Activated T-helper 1 cell treated with Interleukin-2 at 50 U/mL for 16 hours (primary cell): ENCODE measurements around the gene INTS13.
"Not testable (repeated sequence)": the region's sequence is repeated elsewhere in the genome, so short reads cannot be mapped to it uniquely, and the experiment has no call there.

ENCODE experiments used
- DNase-seq: peaks from one replicate; pipeline ENCODE4 v3.0.0-alpha.2; 2020; ENCODE audit warnings: low read depth

INTS13 gene

DNA sequence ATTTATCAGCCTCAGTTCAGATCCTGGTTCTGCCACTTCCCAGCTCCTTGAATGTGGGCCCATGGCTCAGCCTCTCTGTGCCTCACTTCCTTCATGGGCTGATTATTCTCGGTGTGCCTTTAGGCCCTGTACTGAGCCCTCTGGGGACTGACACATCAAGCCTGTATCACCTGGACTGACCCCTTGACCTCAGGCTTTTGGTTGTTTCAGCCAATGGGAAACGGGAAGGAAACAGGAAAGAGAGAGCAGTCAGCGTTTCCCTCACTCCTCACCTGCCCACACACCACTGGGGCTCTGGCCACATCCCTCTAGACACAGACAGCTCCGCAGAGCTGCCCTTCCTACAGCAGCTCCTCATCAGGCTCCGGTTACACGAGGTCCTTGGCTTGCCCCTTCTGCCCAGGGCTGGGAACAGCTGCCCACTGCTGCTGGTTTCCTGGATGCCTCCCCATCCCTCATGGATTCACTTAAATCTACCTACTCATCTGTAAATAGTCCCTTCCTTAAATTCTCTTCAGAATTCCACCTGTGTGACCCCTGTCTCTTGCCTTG lies 67.8 kb downstream of the INTS13 start:
- no peak for DNase-seq

DNA sequence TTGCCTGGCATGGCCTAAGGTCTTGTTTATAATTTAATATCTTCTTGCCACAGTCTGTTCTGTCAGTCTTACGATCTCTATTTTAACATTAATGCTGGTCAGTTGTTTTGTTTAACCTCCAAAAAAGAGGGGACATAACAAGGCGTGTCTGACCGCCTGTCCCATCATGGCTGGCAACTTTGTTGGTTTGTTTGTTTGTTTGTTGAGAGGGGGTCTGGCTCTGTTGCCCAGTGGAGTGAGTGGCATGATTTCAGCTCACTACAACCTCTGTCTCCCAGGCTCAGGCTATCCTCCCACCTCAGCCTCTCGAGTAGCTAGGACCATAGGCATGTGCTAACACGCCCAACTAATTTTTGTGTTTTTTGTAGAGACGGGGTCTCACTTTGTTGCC lies 68.7 kb downstream of the INTS13 start:
- no peak for DNase-seq

DNA sequence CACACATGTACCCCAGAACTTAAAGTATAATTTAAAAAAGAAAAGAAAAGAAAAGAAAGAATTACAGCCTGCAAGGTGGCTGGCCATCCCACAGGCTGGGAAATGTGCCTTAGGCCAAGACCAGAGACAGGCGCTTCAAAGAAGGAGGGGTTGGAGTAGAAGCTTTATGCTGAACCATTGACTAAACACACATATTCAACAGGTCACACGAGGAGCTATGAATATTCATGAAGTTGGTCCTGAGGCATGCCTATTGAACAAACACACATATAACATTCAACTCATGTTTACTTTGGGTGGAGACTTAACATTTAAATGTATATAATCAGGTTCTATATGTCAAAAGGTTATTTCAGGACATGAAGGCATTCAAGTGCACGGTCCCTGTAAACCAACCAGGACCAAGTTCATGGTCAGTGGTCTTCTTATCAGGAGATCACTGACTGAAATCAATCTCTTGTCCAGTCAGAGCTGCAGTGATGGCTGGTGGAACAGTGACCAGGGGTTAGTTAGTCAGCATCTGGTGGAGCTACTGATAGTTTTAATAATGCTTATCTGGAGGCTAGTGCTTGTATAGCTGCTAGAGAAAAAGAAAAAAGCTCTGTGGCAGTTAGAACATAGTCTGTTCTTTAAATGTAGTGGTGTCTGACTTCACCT lies 69.2 kb downstream of the INTS13 start:
- no peak for DNase-seq

DNA sequence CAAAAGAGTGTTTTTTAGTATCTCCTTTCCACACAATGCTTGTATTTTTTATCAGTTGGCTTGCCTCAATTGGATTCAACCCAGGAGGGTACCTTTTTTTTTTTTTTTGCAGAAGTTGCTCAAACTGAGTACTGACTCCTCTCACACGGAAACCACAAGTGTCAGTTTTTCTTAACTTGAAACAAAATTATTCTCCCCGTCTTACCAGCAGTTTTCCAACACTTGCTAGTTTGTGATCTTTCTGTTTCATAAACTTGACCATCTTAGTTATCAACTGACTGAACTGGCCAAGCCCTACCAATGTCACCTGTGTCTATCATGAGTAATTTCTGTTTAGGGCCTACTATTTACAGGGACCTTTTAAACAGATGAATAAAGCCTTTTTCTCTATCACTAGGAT lies 70.7 kb downstream of the INTS13 start:
- DNase-seq: no peak

DNA sequence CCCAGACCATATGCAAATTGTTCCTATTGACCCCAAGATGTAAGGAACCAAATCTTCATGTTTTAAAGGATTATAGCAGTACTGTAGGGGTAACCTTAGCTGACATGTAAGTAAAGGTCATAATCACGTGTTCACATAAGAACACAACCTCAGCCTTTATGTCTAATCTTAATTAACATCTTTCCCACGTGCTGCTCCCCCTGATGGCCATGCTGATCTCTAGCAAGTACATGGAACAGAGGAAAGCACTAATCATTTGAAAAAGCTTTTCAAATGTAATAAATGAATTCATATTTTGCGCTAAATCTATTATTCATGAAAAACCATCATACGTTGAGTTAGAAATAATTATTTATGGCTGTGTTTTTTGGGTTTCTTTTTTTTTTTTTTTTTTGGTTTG lies 74.3 kb downstream of the INTS13 start:
- no peak for DNase-seq

DNA sequence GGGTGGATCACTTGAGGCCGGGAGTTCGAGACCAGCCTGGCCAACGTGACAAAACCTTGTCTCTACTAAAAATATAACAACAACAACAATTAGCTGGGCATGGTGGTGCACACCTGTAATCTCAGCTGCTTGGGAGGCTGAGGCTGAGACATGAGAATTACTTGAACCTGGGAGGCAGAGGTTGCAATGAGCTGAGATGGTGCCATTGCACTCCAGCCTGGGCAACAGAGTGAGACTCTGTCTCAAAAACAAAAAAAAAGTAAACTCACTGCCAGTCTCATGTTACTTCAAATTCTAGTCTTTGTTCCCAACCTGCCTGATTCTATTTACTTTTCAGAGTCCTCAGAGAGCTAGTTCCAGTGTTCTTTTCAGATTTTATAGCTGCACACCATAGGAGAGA lies 75.0 kb downstream of the INTS13 start:
- not testable (repeated sequence) for DNase-seq

DNA sequence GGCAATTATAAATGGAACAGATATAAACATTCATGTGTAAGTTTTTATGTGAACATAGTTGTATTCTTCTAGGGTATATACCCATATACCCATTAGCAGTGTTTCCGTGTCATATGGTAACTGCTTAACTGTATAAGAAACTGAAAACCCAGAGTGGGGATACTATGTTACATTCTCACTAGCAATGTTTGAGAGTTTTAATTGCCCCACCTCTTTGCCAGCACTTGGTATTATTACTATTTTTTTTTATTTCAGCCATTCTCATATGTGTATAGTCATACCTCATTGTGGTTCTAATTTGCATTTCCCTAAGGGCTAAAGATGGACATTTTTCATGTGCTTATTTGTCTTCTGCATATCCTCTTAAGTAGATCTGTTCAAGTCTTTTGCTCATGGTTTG lies 76.1 kb downstream of the INTS13 start:
- DNase-seq: no peak

DNA sequence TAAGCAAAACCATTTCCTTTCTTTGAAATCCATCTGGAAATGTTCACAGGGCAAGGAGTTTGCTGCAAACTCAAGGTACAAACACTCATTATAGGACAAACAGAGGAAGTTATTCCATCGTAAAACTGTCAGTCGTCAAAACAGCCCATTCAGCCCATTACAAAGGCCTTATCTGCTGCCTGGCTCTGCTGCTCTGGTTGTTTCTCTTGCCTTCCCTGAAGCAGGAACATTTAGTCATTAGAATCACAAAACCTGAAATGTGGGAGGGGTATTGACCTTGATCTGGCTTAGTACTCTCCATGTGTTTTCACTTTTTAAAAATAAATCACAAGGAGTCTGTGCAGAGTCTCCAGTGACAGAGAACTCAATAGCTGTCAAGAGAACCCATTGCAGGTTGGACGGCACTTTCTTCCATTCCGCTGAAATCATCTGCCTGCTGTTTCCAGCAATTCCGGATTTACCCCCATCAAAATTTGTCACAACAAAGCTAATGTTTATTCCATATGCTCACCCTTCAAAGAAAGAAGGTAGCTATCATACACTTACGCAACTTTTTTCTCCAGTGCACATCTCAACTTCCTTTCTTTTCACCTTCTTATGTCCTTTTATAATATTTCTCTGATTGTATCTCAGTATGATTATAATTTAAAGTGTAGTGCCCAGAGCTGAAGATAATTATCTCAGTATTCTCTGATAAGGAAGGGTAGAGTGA lies 80.2 kb downstream of the INTS13 start:
- DNase-seq: no peak

DNA sequence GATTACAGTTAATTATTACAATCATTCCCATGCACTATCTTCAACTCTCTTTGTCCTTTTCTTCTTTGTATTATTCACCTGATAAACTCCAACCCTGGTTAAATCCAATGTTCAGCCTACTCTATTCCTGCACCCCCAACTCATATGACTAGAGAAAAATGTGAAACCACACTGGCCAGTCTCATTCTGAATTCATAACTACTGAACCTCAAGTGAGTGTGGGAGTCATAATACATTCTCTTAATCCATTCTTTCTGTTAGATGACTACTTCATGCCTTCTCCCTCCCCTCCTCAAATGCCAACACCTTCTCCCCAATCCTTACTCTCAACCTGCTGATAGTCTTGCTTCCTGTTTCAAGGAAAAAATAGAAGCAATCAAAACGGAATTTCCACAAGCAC lies 82.4 kb downstream of the INTS13 start:
- no peak for DNase-seq
